ENCODE results near the gene ZNF358.
A peak's percentile ranks its signal among the peaks of the same experiment; 100 is the strongest.

ZNF358 gene

DNA sequence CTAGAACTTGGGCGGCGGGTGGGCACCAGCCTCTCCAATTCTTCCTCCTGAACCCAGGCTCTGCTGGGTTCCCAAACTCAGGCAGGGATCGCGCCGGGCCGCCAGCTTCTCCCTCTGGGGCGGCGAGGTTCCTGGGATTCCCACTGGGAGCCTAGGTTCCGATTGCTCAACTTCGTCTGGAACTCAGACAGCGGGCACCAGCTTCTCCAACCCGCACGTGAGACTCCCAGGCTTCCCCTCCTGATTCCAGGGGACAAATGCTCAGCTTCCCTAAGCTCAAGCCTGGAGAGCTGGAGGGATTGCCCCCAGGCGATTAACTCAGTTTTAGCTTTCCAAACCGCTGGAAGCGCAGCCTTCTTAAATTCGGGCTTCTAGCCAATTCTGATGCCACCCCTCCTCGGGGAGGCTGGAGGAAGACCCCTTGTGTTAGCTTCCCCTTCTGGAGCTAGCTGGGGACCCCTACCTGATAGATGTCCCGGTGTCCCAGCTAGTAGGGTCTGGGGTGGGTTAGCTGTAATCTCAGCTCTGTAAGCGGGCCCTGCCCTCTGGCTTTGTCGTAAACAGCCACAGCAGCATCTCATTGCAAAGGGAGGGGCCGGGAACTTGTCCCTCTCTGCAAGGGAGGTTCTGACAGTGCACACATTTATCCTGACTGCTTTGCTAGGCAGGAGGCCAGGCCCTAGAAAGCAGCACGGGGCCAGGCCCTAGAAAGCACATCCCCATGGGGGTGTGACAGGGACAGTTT, 7.2 kb downstream of the ZNF358 start:
- peaks cover 0 to 45% of the 10 kb centered on the region in 2 donors for H3K36me3 ChIP-seq (ENCODE audit: control insufficient read depth in 1 of 2, insufficient read depth in 2 of 2, low read length in 2 of 2)
- H3K27me3 ChIP-seq (ENCODE audit: low read depth, low read length) = no peaks in the 10 kb centered on the region

GRCh38 chr19:7524523-7524922, 8.6 kb downstream of the ZNF358 start:
- no peak overlapping the region for H3K27ac ChIP-seq (ENCODE audit: low read length)
- no peaks in the 10 kb centered on the region for H3K27me3 ChIP-seq (ENCODE audit: low read depth, low read length)
- H3K36me3 ChIP-seq (ENCODE audit: control insufficient read depth in 1 of 2, insufficient read depth in 2 of 2, low read length in 2 of 2) = peaks cover 0 to 52% of the 10 kb centered on the region in 2 donors
- H3K4me3 ChIP-seq (ENCODE audit: low read depth in 1 of 2, low read length in 2 of 2) = no peak overlapping the region
- no peaks in the 10 kb centered on the region for H3K9me3 ChIP-seq (ENCODE audit: control insufficient read depth in 1 of 2, low read length in 2 of 2)
- peaks cover 9 to 24% of the 10 kb centered on the region in 2 donors for H3K4me1 ChIP-seq (ENCODE audit: control insufficient read depth in 1 of 2, insufficient read depth in 2 of 2, low read length in 2 of 2)

More for the DNA sequence above, 7.2 kb downstream of the ZNF358 start:
- Histone ChIP-seq H3K4me3 (ENCODE audit: low read depth in 1 of 2, low read length in 2 of 2) (peak overlapping the region; percentile 76 to 96), H3K9me3 (ENCODE audit: control insufficient read depth in 1 of 2, low read length in 2 of 2) (no peaks in the 10 kb centered on the region), H3K27ac (ENCODE audit: low read length) (no peak overlapping the region), H3K4me1 (ENCODE audit: control insufficient read depth in 1 of 2, insufficient read depth in 2 of 2, low read length in 2 of 2) (peaks cover 9 to 24% of the 10 kb centered on the region in 2 donors)

DNA sequence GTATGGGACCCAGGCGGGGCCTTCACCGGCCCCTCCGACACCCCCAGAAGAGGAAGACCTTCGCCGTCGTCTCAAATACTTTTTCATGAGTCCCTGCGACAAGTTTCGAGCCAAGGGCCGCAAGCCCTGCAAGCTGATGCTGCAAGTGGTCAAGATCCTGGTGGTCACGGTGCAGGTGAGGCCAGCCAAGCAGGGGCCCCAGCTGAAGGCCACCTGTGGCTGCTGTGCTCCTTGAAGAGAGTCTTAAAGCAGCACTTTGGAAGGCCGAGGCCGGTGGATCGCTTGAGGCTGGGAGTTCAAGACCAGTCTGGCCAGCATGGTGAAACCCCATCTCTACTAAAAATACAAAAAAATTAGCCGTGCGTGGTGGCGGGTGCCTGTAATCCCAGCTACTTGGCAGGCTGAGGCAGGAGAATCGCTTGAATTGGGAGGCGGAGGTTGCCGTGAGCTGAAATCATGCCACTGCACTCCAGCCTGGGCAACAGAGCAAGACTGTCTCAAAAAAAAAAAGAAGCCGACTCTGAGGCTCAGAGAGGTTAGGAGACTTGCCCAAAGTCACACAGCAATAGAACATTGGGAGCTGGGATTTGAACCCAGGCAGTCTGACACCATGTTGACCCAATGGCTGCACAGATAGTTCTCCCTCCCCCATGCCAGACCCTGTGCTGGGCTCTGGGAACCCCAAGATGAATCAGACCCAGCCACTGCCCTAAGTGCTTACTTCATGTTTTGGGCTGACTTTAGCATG, 9.3 kb downstream of the ZNF358 start:
- Histone ChIP-seq H3K4me1 (ENCODE audit: control insufficient read depth in 1 of 2, insufficient read depth in 2 of 2, low read length in 2 of 2) (peaks cover 9 to 24% of the 10 kb centered on the region in 2 donors), H3K9me3 (ENCODE audit: control insufficient read depth in 1 of 2, low read length in 2 of 2) (no peaks in the 10 kb centered on the region), H3K4me3 (ENCODE audit: low read depth in 1 of 2, low read length in 2 of 2) (no peak overlapping the region), H3K27me3 (ENCODE audit: low read depth, low read length) (no peaks in the 10 kb centered on the region), H3K27ac (ENCODE audit: low read length) (no peak overlapping the region), H3K36me3 (ENCODE audit: control insufficient read depth in 1 of 2, insufficient read depth in 2 of 2, low read length in 2 of 2) (peaks cover 0 to 52% of the 10 kb centered on the region in 2 donors)

- Histone ChIP-seq H3K27ac (ENCODE audit: low read length) (no peak overlapping the region), H3K9me3 (ENCODE audit: control insufficient read depth in 1 of 2, low read length in 2 of 2) (no peaks in the 10 kb centered on the region), H3K4me3 (ENCODE audit: low read depth in 1 of 2, low read length in 2 of 2) (no peak overlapping the region), H3K27me3 (ENCODE audit: low read depth, low read length) (no peaks in the 10 kb centered on the region), H3K36me3 (ENCODE audit: control insufficient read depth in 1 of 2, insufficient read depth in 2 of 2, low read length in 2 of 2) (peaks cover 0 to 54% of the 10 kb centered on the region in 2 donors), H3K4me1 (ENCODE audit: control insufficient read depth in 1 of 2, insufficient read depth in 2 of 2, low read length in 2 of 2) (peaks cover 9 to 24% of the 10 kb centered on the region in 2 donors)
Measured at GRCh38 chr19:7526059-7526929, 10.4 kb downstream of the ZNF358 start.

DNA sequence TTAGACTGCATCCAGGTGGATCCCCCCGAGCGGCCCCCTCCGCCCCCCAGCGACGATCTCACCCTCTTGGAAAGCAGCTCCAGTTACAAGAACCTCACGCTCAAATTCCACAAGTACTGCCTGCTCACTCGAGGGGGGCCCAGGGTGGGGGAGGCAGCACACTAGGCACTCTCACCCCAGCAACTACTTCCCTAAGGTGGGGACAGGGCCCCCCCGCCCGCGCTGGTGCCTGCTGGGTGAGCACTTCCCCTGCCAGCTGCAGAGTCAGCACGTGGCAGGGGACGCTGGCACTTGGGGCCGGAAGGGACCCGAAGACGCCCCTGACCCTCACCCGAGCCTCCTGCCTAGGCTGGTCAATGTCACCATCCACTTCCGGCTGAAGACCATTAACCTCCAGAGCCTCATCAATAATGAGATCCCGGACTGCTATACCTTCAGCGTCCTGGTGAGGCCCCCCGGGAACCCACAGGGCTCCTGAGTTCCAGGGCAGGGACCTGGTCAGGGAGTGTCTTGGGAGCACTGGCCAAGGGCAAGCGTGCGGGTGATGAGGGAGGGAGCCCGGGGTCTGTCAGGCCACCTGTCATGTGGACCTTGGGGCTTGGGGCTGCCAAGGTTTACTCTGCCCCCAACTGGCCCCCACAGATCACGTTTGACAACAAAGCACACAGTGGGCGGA, 11.8 kb downstream of the ZNF358 start:
- Histone ChIP-seq H3K4me3 (ENCODE audit: low read depth in 1 of 2, low read length in 2 of 2) (no peak overlapping the region), H3K27me3 (ENCODE audit: low read depth, low read length) (no peaks in the 10 kb centered on the region), H3K27ac (ENCODE audit: low read length) (no peak overlapping the region), H3K4me1 (ENCODE audit: control insufficient read depth in 1 of 2, insufficient read depth in 2 of 2, low read length in 2 of 2) (peaks cover 6 to 17% of the 10 kb centered on the region in 2 donors), H3K9me3 (ENCODE audit: control insufficient read depth in 1 of 2, low read length in 2 of 2) (no peaks in the 10 kb centered on the region), H3K36me3 (ENCODE audit: control insufficient read depth in 1 of 2, insufficient read depth in 2 of 2, low read length in 2 of 2) (peaks cover 0 to 54% of the 10 kb centered on the region in 2 donors)

- peaks cover 7 to 13% of the 10 kb centered on the region in 2 donors for H3K4me1 ChIP-seq (ENCODE audit: control insufficient read depth in 1 of 2, insufficient read depth in 2 of 2, low read length in 2 of 2)
- no peak overlapping the region for H3K4me3 ChIP-seq (ENCODE audit: low read depth in 1 of 2, low read length in 2 of 2)
- peaks cover 0 to 54% of the 10 kb centered on the region in 2 donors for H3K36me3 ChIP-seq (ENCODE audit: control insufficient read depth in 1 of 2, insufficient read depth in 2 of 2, low read length in 2 of 2)
- no peak overlapping the region for H3K27ac ChIP-seq (ENCODE audit: low read length)
- H3K9me3 ChIP-seq (ENCODE audit: control insufficient read depth in 1 of 2, low read length in 2 of 2) = no peaks in the 10 kb centered on the region
- no peaks in the 10 kb centered on the region for H3K27me3 ChIP-seq (ENCODE audit: low read depth, low read length)
Measured at GRCh38 chr19:7528192-7528519, 12.3 kb downstream of the ZNF358 start.

DNA sequence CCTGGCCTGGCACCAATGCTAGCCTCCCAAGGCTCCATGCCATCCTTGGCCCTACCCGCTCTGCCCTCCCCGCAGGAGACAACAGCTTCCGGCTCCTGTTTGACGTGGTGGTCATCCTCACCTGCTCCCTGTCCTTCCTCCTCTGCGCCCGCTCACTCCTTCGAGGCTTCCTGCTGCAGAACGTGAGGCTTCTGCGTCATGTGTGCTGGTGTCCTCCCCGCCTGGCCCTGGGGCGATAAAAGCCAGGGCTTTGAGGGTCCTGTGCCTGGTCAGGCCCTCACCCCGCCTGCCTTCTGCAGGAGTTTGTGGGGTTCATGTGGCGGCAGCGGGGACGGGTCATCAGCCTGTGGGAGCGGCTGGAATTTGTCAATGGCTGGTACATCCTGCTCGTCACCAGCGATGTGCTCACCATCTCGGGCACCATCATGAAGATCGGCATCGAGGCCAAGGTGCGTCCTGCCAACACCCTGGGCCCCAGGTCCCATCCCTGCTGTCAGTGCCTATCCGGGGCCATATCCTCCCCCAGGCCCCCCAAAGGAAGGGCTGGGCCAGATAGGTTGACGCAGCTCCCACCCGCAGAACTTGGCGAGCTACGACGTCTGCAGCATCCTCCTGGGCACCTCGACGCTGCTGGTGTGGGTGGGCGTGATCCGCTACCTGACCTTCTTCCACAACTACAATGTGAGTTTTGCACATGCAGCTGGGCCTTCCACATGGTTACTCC, 12.8 kb downstream of the ZNF358 start:
- Histone ChIP-seq H3K9me3 (ENCODE audit: control insufficient read depth in 1 of 2, low read length in 2 of 2) (no peaks in the 10 kb centered on the region), H3K36me3 (ENCODE audit: control insufficient read depth in 1 of 2, insufficient read depth in 2 of 2, low read length in 2 of 2) (peaks cover 0 to 54% of the 10 kb centered on the region in 2 donors), H3K4me3 (ENCODE audit: low read depth in 1 of 2, low read length in 2 of 2) (no peak overlapping the region), H3K27me3 (ENCODE audit: low read depth, low read length) (no peaks in the 10 kb centered on the region), H3K27ac (ENCODE audit: low read length) (no peak overlapping the region), H3K4me1 (ENCODE audit: control insufficient read depth in 1 of 2, insufficient read depth in 2 of 2, low read length in 2 of 2) (peaks cover 3 to 7% of the 10 kb centered on the region in 2 donors)

DNA sequence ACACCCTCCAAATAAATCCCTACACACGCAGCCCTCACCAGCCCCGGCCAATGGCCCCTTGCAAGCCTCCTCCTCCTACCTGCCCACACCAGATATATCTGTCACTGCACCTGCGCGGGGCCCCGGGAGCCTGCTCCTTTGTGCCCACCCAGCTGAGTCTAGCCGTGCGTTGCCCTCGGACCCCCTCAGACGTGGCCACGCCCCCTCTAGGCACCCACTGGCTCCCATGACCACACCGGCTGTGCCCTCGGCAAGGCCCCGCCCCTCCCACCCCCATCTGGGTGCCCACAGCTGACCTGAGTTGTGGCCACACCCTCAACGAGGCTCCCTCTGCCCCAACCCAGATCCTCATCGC, 13.3 kb downstream of the ZNF358 start:
- H3K9me3 ChIP-seq (ENCODE audit: control insufficient read depth in 1 of 2, low read length in 2 of 2) = no peaks in the 10 kb centered on the region
- H3K4me3 ChIP-seq (ENCODE audit: low read depth in 1 of 2, low read length in 2 of 2) = no peak overlapping the region
- H3K27me3 ChIP-seq (ENCODE audit: low read depth, low read length) = no peaks in the 10 kb centered on the region
- peaks cover 3 to 4% of the 10 kb centered on the region in 2 donors for H3K4me1 ChIP-seq (ENCODE audit: control insufficient read depth in 1 of 2, insufficient read depth in 2 of 2, low read length in 2 of 2)
- H3K27ac ChIP-seq (ENCODE audit: low read length) = no peak overlapping the region
- H3K36me3 ChIP-seq (ENCODE audit: control insufficient read depth in 1 of 2, insufficient read depth in 2 of 2, low read length in 2 of 2) = peaks cover 0 to 54% of the 10 kb centered on the region in 2 donors

GRCh38 chr19:7529610-7530490, 13.9 kb downstream of the ZNF358 start:
- no peak overlapping the region for H3K4me3 ChIP-seq (ENCODE audit: low read depth in 1 of 2, low read length in 2 of 2)
- H3K27me3 ChIP-seq (ENCODE audit: low read depth, low read length) = no peaks in the 10 kb centered on the region
- peaks cover 0 to 50% of the 10 kb centered on the region in 2 donors for H3K36me3 ChIP-seq (ENCODE audit: control insufficient read depth in 1 of 2, insufficient read depth in 2 of 2, low read length in 2 of 2)
- H3K27ac ChIP-seq (ENCODE audit: low read length) = no peak overlapping the region
- H3K9me3 ChIP-seq (ENCODE audit: control insufficient read depth in 1 of 2, low read length in 2 of 2) = no peaks in the 10 kb centered on the region
- peaks cover 0 to 3% of the 10 kb centered on the region in 2 donors for H3K4me1 ChIP-seq (ENCODE audit: control insufficient read depth in 1 of 2, insufficient read depth in 2 of 2, low read length in 2 of 2)

All from muscle layer of duodenum (tissue), 2 donors.